SK-N-SH (cell line): Measurements from ENCODE around the gene RBM48. TPM values are rescaled to one million over a fixed set of nuclear protein-coding genes. Genes with fewer than 3 reads are reported as not detected.

Experiments used
- CTCF ChIA-PET: fragments of 300-600, 350-600 bp; formaldehyde crosslinking; extraction: SDS; loops from one replicate; lab custom pipeline; 2021; lab: Yijun Ruan, JAX
- POLR2A ChIA-PET: fragments of 350-600 bp; sonication (Branson Sonifier 250); formaldehyde crosslinking; extraction: SDS; loops from one replicate; lab custom pipeline; 2020; ENCODE audit warnings: antibody characterized with exemption, inconsistent platforms; lab: Yijun Ruan, JAX
- DNase-seq: peaks from one replicate; pipeline ENCODE4 v3.0.0; 2012
- H2AFZ ChIP-seq: fragments of 200-600 bp; sonication (generic); 2 replicates; pipeline ENCODE4 v1.8.1; 2016; ENCODE audit warnings: antibody characterized with exemption, mild to moderate bottlenecking, low read depth
- H3F3A ChIP-seq: fragments of 200-600 bp; sonication (generic); replicated peaks from 2 replicates; pipeline ENCODE3; 2016; ENCODE audit warnings: antibody characterized with exemption, mild to moderate bottlenecking; ENCODE audit not compliant: insufficient read depth
- H3K27ac ChIP-seq, 2 experiments: fragments of 200-500 bp in 1 of 2; fragments of 200-600 bp in 1 of 2; sonication (Bioruptor generic) in 1 of 2; sonication (generic), shearing (Covaris generic) in 1 of 2; 2 replicates each; pipeline versions ENCODE4 v1.5.1 to v1.6.1; 2014 to 2016; ENCODE audit warnings: low read depth in 2 of 2, inconsistent platforms in 1 of 2, low read length in 1 of 2, mild to moderate bottlenecking in 1 of 2, mixed read lengths in 1 of 2
- H3K27me3 ChIP-seq: fragments of 200-600 bp; sonication (generic), shearing (Covaris generic); 2 replicates; pipeline ENCODE4 v1.6.1; 2016; ENCODE audit warnings: mixed run types; ENCODE audit not compliant: insufficient read depth
- H3K36me3 ChIP-seq, 2 experiments: fragments of 200-500 bp in 1 of 2; fragments of 200-600 bp in 1 of 2; sonication (Bioruptor generic) in 1 of 2; sonication (generic) in 1 of 2; replicated peaks in 1 of 2; 2 replicates each; pipeline versions ENCODE3 to v1.5.1; 2014 to 2016; ENCODE audit warnings: low read length in 1 of 2, mild to moderate bottlenecking in 1 of 2; ENCODE audit not compliant: insufficient read depth in 2 of 2, control insufficient read depth in 1 of 2
- H3K4me1 ChIP-seq, 2 experiments: fragments of 200-500 bp in 1 of 2; fragments of 200-600 bp in 1 of 2; sonication (Bioruptor generic) in 1 of 2; sonication (generic), shearing (Covaris generic) in 1 of 2; 2 replicates each; pipeline versions ENCODE4 v1.5.1 to v1.6.1; 2014 to 2016; ENCODE audit warnings: low read depth in 1 of 2, low read length in 1 of 2, mixed run types in 1 of 2; ENCODE audit not compliant: insufficient read depth in 2 of 2, control insufficient read depth in 1 of 2
- H3K4me2 ChIP-seq: fragments of 200-600 bp; sonication (generic), shearing (Covaris generic); 2 replicates; pipeline ENCODE4 v1.6.1; 2017; ENCODE audit warnings: mixed run types
- H3K4me3 ChIP-seq, 2 experiments: fragments of 200-500 bp in 1 of 2; fragments of 200-600 bp in 1 of 2; sonication (Bioruptor generic) in 1 of 2; sonication (generic), shearing (Covaris generic) in 1 of 2; 2 replicates each; pipeline versions ENCODE4 v1.5.1 to v1.8.1; 2014 to 2016; ENCODE audit warnings: low read depth in 2 of 2, inconsistent platforms in 1 of 2, low read length in 1 of 2, mild to moderate bottlenecking in 1 of 2, mixed read lengths in 1 of 2, moderate library complexity in 1 of 2
- H3K79me2 ChIP-seq: fragments of 200-600 bp; sonication (generic); 2 replicates; pipeline ENCODE4 v1.8.1; 2017; ENCODE audit warnings: mild to moderate bottlenecking; ENCODE audit not compliant: insufficient read depth
- H3K9ac ChIP-seq: fragments of 200-600 bp; sonication (generic); 2 replicates; pipeline ENCODE4 v1.6.1; 2017; ENCODE audit warnings: mixed run types
- H3K9me2 ChIP-seq: fragments of 200-600 bp; sonication (generic); 2 replicates; pipeline ENCODE4 v1.6.1; 2017; ENCODE audit warnings: mixed run types
- H3K9me3 ChIP-seq: fragments of 200-600 bp; sonication (generic); 2 replicates; pipeline ENCODE4 v1.6.1; 2017; ENCODE audit warnings: mixed run types, mild to moderate bottlenecking, moderate library complexity
- H4K20me1 ChIP-seq: fragments of 200-600 bp; sonication (generic); 2 replicates; pipeline ENCODE4 v1.6.1; 2017; ENCODE audit warnings: mild to moderate bottlenecking, mixed run types; ENCODE audit not compliant: insufficient read depth
- CHD2 ChIP-seq: fragments of 150-350 bp; IDR thresholded peaks from 2 replicates; pipeline ENCODE4 v1.6.1; 2018; ENCODE audit warnings: low read length; ENCODE audit not compliant: partially characterized antibody
- ELF1 ChIP-seq: IDR thresholded peaks from 2 replicates; pipeline ENCODE4 v1.4.0; 2012
- EP300 ChIP-seq, 2 experiments: IDR thresholded peaks; 2 replicates each; pipeline versions ENCODE4 v1.4.0 to v1.6.1; 2012; ENCODE audit warnings: borderline replicate concordance in 1 of 2, low read depth in 1 of 2, low read length in 1 of 2
- EZH2phosphoT487 ChIP-seq: fragments of 200-600 bp; sonication (generic); IDR thresholded peaks from 2 replicates; pipeline ENCODE4 v1.6.1; 2017; ENCODE audit warnings: low read depth, mixed run types, mild to moderate bottlenecking, antibody characterized with exemption, moderate library complexity, borderline replicate concordance
- FOSL2 ChIP-seq: IDR thresholded peaks from 2 replicates; pipeline ENCODE4 v1.4.0; 2012; ENCODE audit warnings: low read depth, mild to moderate bottlenecking, moderate library complexity, borderline replicate concordance
- FOXJ3 ChIP-seq: sonication (generic); formaldehyde crosslinking; IDR thresholded peaks from 2 replicates; pipeline ENCODE4 v1.5.1; 2020; ENCODE audit warnings: mild to moderate bottlenecking, missing genetic modification reagents
- GABPA ChIP-seq: IDR thresholded peaks from 2 replicates; pipeline ENCODE4 v1.4.0; 2012; ENCODE audit warnings: low read depth, mild to moderate bottlenecking
- GATA2 ChIP-seq: sonication (generic); formaldehyde crosslinking; IDR thresholded peaks from 2 replicates; pipeline ENCODE4 v1.5.0; 2020; ENCODE audit warnings: mild to moderate bottlenecking, missing genetic modification reagents
- JUND ChIP-seq: IDR thresholded peaks from 2 replicates; pipeline ENCODE4 v1.4.0; 2012
- MAX ChIP-seq: IDR thresholded peaks from 2 replicates; pipeline ENCODE4 v1.4.0; 2012; ENCODE audit warnings: low read depth
- NFIC ChIP-seq: IDR thresholded peaks from 2 replicates; pipeline ENCODE4 v1.4.0; 2012; ENCODE audit warnings: borderline replicate concordance
- NRF1 ChIP-seq: IDR thresholded peaks from 2 replicates; pipeline ENCODE4 v1.6.1; 2012; ENCODE audit warnings: low read depth, mild to moderate bottlenecking, low read length
- PBX3 ChIP-seq: IDR thresholded peaks from 2 replicates; pipeline ENCODE4; 2012
- POLR2AphosphoS5 ChIP-seq: IDR thresholded peaks from 2 replicates; pipeline ENCODE4 v1.6.1; 2012; ENCODE audit warnings: low read depth, low read length
- RAD21 ChIP-seq: IDR thresholded peaks from 2 replicates; pipeline ENCODE4 v1.6.1; 2012; ENCODE audit warnings: mild to moderate bottlenecking, low read length
- RCOR1 ChIP-seq: fragments of 150-350 bp; IDR thresholded peaks from 2 replicates; pipeline ENCODE4 v1.6.1; 2017; ENCODE audit warnings: antibody characterized with exemption, low read length
- RFX5 ChIP-seq: IDR thresholded peaks from 2 replicates; pipeline ENCODE4 v1.6.1; 2012; ENCODE audit warnings: mild to moderate bottlenecking, improper control_type of control experiment, low read length
- RXRA ChIP-seq: IDR thresholded peaks from 2 replicates; pipeline ENCODE4 v1.4.0; 2012; ENCODE audit warnings: low read depth, mild to moderate bottlenecking, borderline replicate concordance
- SIN3A ChIP-seq: IDR thresholded peaks from 2 replicates; pipeline ENCODE4 v1.6.1; 2012; ENCODE audit warnings: low read depth, mild to moderate bottlenecking, low read length, moderate library complexity, borderline replicate concordance
- SMC3 ChIP-seq: IDR thresholded peaks from 2 replicates; pipeline ENCODE4 v1.6.1; 2012; ENCODE audit warnings: low read depth, low read length, improper control_type of control experiment
- TCF12 ChIP-seq: IDR thresholded peaks from 2 replicates; pipeline ENCODE4 v1.4.0; 2012
- TEAD4 ChIP-seq: IDR thresholded peaks from 2 replicates; pipeline ENCODE4 v1.4.0; 2012; ENCODE audit warnings: mild to moderate bottlenecking, borderline replicate concordance; ENCODE audit not compliant: insufficient read depth
- YY1 ChIP-seq: IDR thresholded peaks from 2 replicates; pipeline ENCODE4 v1.4.0; 2012; ENCODE audit warnings: low read depth, mild to moderate bottlenecking
- ZBTB33 ChIP-seq: IDR thresholded peaks from 2 replicates; pipeline ENCODE4 v1.4.0; 2012; ENCODE audit warnings: low read depth, borderline replicate concordance
- WGBS: methylation state at CpG from one replicate; pipeline ENCODE4 v1.1.6; 2017; ENCODE audit warnings: low lambda C conversion rate; 5-methylcytosine and 5-hydroxymethylcytosine counted together
- polyA plus RNA-seq, 3 experiments: library from polyadenylated mRNA; depleted of rRNA; stranded (reverse); fragments of >200 nt; gene quantifications; 2 replicates each; pipeline ENCODE4 v1.2.3, GENCODE V29; 2012
- TF ChIP-seq, protein P1 (sequence below): IDR thresholded peaks from 2 replicates; pipeline ENCODE4 v1.4.0; 2012; ENCODE audit warnings: low read depth, borderline replicate concordance
- TF ChIP-seq, protein P2 (sequence below): fragments of 200-600 bp; sonication (generic); IDR thresholded peaks from 2 replicates; pipeline ENCODE4 v1.6.1; 2017; ENCODE audit warnings: antibody characterized with exemption, mild to moderate bottlenecking, moderate library complexity
- TF ChIP-seq, protein P3 (sequence below): fragments of 150-350 bp; IDR thresholded peaks from 2 replicates; pipeline ENCODE4 v1.6.1; 2017; ENCODE audit warnings: antibody characterized with exemption, low read length, low read depth, borderline replicate concordance

Gene RBM48
- 4.7 and 6.4 TPM in 2 replicates for polyA plus RNA-seq (2012; rRNA removed)
- polyA plus RNA-seq (2012; cell fraction: cytosol; rRNA removed): 5.9 and 7.1 TPM in 2 replicates
- polyA plus RNA-seq (2012; cell fraction: nucleus; rRNA removed): 9.4 and 16.2 TPM in 2 replicates

DNA sequence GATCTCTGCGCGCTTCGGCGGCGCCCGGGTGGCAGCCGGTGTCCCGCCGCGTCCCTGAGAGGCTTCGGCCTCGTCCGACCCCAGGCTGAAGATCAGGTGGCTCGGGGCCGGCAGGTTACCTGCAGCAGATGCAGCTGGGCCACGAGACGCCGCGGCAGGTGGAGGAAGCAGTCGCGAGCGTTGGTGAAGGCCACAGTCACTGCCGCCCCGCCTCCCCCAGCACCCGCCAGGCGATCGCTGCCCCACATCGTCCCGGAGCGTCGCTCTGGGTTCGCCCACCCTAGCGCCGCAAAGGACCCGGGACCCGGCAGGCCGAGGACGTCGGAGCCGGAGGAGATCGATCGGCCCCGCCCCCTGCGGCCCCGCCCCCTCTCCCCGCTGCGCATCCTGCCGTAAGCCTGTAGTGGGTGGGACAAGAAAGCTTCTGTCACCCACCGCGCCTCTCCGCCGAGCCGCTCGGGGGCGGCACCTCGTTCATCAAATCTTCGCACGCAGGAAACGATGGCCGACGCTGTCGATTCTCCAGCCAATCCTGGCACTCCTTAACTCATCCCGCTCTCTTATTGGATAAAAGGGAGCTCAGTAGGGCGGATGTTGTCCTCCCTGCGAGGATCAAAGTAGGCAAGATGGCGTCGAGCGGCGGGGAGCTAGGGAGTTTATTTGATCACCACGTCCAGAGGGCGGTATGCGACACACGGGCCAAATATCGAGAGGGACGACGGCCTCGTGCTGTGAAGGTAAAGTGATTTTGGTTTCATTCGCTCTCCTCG is at the start of gene RBM48, which contains the start of gene PEX1:
Gene RBM48 (plus strand): TSS at position 608 of the 770 bp plus-strand sequence. CDS start 19 bp downstream, at position 627.
Gene PEX1 (minus strand): TSS at position 333 of the 770 bp plus-strand sequence. CDS start 85 bp downstream, at position 248.
- peak within 1 kb of the TSS; percentile 97 for H2AFZ ChIP-seq
- peaks cover 5 to 13% of the 10 kb centered on the region in 2 experiments; a peak in 2 of 4 replicates for H3K4me1 ChIP-seq
- peak; percentile 98 for DNase-seq
- ChIA-PET CTCF (interaction anchor here (0.5 to 2.0 kb wide), 23 partner anchors 10 to 1842 kb away, joined by 3 to 15 read pairs (median 4); partner anchors contain the start of gene FAM133B), POLR2A (interaction anchor here (0.8 to 2.0 kb wide), 10 partner anchors 11 to 648 kb away, joined by 3 to 12 read pairs (median 4); partner anchors contain the start of genes ANKIB1, FAM133B, GATAD1 and KRIT1)
- no peaks in the 10 kb centered on the region for H3K9me3 ChIP-seq
- H3K9ac ChIP-seq: peak within 1 kb of the TSS; percentile 84
- H3K27me3 ChIP-seq: no peaks in the 10 kb centered on the region
- no peaks in the 10 kb centered on the region for H3K9me2 ChIP-seq
- peaks cover 25 to 30% of the 10 kb centered on the region in 2 experiments for H3K36me3 ChIP-seq
- no peaks in the 10 kb centered on the region for H3F3A ChIP-seq
- 0% methylated on average over 54 of the region's 79 CpGs for WGBS
- no peaks in the 10 kb centered on the region for H4K20me1 ChIP-seq
- H3K4me3 ChIP-seq: peak within 1 kb of the TSS; percentile 94 to 100
- peak within 1 kb of the TSS; percentile 94 for H3K4me2 ChIP-seq
- peaks cover 70% of the 10 kb centered on the region for H3K79me2 ChIP-seq
- peak within 1 kb of the TSS; percentile 65 to 94 for H3K27ac ChIP-seq
- peak; percentile 43 for TF ChIP-seq RCOR1
- TF ChIP-seq SMC3: no peak; the same call in 1 of the 2 replicates
- no peak for TF ChIP-seq EZH2phosphoT487
- peak; percentile 77 for TF ChIP-seq MAX
- TF ChIP-seq EP300 (IDR thresholded peaks at IDR 0.05; ENCODE audit: borderline replicate concordance in 1 of 2, low read depth in 1 of 2, low read length in 1 of 2): no peak
- peak; percentile 68 for TF ChIP-seq POLR2AphosphoS5
- peak; percentile 65 for TF ChIP-seq FOXJ3 (CRISPR knock-in tag)
- TF ChIP-seq NRF1: peak; percentile 56
- TF ChIP-seq ELF1: peak; percentile 57
- TF ChIP-seq NFIC: no peak
- TF ChIP-seq FOSL2: no peak
- peak; percentile 15; the same call in 1 of the 2 replicates for TF ChIP-seq RXRA
- no peak for TF ChIP-seq TEAD4
- peak; percentile 89; the same call in 1 of the 2 replicates for TF ChIP-seq SIN3A
- no peak for TF ChIP-seq RAD21
- TF ChIP-seq, protein P1, sequence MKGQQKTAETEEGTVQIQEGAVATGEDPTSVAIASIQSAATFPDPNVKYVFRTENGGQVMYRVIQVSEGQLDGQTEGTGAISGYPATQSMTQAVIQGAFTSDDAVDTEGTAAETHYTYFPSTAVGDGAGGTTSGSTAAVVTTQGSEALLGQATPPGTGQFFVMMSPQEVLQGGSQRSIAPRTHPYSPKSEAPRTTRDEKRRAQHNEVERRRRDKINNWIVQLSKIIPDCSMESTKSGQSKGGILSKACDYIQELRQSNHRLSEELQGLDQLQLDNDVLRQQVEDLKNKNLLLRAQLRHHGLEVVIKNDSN: peak; percentile 23; the same call in 1 of the 2 replicates
- TF ChIP-seq, protein P2, sequence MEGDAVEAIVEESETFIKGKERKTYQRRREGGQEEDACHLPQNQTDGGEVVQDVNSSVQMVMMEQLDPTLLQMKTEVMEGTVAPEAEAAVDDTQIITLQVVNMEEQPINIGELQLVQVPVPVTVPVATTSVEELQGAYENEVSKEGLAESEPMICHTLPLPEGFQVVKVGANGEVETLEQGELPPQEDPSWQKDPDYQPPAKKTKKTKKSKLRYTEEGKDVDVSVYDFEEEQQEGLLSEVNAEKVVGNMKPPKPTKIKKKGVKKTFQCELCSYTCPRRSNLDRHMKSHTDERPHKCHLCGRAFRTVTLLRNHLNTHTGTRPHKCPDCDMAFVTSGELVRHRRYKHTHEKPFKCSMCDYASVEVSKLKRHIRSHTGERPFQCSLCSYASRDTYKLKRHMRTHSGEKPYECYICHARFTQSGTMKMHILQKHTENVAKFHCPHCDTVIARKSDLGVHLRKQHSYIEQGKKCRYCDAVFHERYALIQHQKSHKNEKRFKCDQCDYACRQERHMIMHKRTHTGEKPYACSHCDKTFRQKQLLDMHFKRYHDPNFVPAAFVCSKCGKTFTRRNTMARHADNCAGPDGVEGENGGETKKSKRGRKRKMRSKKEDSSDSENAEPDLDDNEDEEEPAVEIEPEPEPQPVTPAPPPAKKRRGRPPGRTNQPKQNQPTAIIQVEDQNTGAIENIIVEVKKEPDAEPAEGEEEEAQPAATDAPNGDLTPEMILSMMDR: peak; percentile 65
- TF ChIP-seq GABPA: peak; percentile 97
- TF ChIP-seq TCF12: peak; percentile 54; the same call in 1 of the 2 replicates
- peak; percentile 92 for TF ChIP-seq CHD2
- TF ChIP-seq PBX3: peak; percentile 60
- no peak for TF ChIP-seq JUND
- TF ChIP-seq YY1: peak; percentile 99
- TF ChIP-seq, protein P3, sequence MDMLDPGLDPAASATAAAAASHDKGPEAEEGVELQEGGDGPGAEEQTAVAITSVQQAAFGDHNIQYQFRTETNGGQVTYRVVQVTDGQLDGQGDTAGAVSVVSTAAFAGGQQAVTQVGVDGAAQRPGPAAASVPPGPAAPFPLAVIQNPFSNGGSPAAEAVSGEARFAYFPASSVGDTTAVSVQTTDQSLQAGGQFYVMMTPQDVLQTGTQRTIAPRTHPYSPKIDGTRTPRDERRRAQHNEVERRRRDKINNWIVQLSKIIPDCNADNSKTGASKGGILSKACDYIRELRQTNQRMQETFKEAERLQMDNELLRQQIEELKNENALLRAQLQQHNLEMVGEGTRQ: no peak
- no peak for TF ChIP-seq ZBTB33
- TF ChIP-seq GATA2 (CRISPR knock-in tag): no peak
- TF ChIP-seq RFX5: peak; percentile 84
